Globus pallidus (tissue), 1 donor: ENCODE results near the gene IRF2.

Experiments
- DNase-seq: peaks from one replicate; pipeline ENCODE4 v3.0.0-alpha.2; 2015; ENCODE audit warnings: low spot score

Gene IRF2

DNA sequence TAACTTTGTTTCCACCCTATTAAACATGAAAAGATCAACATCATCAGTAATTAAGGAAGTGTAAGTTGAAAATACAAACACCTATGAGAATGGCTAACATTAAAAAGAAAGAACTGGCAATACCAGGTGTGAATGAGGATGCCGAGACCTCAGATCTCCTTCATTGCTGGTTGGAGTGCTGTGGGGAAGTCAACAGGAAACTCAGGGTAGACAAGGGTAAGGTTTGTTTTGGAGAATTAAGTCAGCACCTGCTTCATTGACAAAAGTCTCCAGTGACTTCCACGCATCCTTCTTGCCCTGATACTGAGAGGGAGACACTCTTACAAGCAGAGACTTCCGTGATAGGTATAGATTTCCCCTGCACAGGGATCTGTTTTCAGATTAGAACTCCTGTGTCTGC, 106.1 kb downstream of the IRF2 start:
- DNase-seq = no peak

DNA sequence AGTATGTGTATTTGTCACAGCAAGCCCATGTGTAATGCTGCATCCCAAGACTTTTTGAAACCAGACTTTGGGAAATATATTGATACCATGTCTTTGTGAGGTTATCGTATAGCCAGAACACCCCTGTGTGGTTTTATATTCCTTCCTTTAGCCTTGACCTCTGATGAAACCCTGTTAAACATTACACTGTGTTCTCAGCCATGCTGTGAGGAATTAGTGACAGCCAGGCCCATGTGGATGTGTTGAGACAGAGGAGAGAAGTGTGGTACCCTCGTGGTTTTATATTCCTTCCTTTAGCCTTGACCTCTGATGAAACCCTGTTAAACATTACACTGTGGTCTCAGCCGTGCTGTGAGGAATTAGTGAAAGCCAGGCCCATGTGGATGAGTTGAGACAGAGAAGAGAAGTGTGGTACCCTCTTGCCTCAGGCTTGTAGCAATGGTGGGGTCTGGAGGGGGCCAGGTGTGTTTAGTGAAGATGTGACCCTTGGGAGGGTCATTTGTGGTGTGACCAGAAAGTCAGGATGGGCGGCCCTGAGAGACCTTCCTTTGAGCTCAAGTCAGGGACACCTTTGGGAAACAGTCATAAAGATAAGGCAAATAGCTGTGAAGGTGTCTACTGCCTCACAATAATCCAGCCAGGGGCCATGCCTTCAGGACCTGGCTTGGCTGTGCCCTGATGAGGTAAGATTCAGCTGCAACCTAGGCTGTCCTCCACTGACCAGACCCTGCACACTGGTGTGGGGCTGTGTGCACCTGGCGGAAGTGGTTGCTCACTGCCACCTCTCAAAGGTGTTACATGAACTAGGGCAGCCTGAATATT, 110.0 kb downstream of the IRF2 start:
- no peak for DNase-seq

DNA sequence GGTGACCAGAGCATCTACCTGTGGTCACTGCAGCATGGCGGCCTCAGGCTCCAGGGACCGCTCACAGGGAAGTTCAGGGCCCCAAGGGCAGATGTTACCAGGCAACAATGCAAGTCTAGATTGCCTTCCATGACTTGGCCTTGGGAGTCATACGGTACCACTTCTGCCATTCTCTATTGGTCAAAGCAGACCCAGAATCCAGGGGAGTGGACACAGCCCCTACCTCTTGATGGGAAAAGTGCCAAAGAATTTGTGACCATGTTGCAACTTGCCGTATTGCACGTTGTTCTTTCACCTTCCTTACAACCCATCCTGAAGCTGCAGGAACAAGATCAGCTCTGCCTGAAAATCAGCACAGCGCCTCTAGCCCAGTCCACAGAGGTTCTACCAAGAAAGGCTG, 111.1 kb downstream of the IRF2 start:
- no peak for DNase-seq

DNA sequence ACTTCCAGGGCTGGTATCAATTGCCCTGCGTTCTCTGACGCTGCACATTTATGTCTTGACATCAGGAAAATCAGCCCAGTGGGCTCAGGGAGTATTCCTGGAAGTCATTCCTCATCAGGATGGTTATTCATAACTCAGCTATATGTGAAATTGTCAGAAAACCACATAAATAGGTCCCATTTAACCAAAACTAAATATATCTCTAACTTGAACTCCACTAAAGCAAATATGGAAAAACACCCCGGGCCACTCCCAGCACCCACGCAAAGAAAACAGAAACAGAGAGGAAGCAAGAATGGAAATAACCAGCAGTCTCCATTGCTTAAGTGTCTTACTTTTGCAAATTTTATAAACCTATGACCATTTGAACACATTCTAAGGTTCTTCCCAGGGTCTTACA, 112.0 kb downstream of the IRF2 start:
- DNase-seq = no peak

DNA sequence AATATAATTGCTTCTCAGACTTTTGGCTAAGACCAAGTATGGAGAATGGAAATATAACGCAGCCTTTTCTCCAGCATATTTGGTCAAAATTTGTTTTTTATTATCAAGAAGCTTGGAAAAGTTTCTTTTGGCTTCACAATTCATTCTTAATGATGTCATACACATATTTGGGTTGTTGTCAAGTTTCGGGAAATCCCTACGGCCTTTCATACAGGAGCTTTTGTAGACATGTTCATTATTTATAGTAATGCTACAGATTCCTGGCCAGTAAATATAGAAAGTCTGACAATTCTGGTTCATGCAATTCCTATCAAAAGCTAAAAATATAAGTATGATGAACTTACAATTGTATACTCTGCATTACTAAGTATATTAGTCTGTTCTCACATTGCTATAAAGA, 112.9 kb downstream of the IRF2 start:
- DNase-seq = no peak

DNA sequence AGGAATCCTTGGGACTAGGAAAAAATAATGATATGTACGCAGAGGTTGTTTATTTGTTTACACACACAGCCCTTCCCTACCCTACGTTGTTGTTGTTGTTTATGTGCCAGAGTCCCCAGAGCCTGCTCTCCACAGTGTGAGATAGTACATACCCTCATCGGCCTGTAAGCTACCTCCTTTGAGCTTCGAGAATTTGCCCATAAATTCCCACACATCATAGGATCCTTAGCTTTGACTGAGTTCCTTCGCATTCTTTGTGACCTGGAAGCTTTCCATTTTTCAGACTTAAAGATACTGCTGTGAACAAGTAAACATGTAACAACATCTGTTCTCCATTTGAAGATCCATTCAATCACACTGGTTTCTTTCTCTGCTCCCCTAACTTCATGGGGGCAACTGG, 114.5 kb downstream of the IRF2 start:
- no peak for DNase-seq

DNA sequence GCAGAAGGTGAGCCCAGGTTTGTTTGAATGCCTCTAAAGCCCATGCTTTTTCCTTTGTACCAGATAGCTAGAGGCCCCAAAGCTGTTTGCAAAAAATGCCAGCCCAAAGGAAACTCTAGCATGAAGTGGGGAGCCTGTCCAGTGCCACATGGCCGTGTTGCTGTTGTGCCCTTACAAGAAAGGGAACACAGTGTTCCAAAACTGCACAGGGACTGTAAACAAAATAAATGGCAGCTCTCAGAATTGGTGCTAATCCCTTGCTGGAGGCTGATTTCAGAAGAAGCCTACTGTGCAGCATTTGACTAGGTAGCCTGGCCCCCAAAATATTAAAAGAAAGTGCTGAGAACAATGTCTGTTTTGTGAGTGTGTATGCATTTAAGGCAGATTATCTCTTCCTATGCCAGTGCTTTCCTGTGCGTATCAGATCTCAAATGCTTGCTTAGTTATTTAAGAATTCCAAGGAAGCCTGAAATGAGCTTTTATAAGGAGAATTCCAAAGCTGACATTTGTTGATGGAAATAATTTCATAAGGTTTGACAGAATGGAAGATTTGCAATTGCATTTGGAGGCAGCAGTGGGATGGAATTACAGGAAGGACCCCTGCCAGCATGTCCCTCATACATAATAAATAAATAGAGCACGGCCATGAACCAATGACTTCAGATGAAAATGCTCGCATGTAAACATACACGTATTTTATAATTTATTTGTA, 115.7 kb downstream of the IRF2 start:
- DNase-seq = no peak

DNA sequence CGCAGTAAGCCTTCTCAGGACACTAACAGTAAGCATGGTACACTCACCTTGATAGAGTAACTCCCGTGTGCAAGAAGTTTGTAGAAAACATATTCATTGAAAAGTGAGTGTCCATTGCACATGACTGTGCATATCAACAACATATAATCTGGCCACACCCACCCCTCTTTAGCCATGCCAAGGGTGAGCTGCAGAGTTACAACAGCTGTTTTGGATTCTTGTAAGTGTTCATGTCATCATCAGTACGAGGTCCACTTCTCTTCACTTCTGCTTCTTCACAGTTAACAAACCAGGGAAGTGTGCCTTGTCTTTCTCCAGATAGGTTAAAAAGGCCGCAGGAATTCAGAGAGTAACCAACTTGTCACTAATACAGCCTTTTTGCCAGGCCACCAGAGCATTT, 116.6 kb downstream of the IRF2 start:
- no peak for DNase-seq

DNA sequence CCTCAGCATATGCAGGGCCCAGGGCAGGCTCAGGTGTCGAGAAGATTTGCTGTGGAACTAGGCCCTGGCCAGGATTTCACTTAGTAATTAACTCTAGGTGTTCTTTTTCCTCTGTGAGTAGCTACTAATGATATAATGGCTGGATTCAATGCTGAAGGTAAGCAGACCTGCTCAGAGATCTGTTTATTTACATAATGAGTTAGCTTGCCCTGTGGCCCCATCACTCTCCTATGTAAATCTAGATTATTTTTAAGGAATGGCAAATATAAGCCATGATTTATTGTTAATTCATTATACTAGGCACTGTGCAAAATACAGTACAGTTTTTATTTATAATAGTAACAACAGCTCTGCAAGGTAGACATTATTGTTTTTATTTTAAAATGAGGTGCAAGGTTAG, 117.2 kb downstream of the IRF2 start:
- no peak for DNase-seq

DNA sequence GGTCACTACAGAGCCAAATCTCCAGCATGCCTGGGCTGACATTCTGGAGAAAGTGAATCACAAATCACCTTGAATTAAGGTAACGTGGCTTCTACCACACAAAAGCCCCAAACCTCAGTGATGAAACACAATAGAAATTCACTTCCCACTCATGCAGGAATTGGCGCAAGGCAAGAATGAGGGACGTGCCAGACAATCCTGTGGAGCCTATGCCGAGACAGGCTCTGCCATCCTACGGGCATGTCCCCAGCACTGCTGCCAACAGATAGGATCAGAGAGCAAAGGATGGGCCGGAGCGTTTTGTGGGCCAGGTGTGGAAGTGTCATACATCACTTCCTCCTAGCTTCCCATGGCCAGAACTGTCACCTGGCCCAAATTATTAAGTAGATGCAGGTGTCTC, 118.0 kb downstream of the IRF2 start:
- no peak for DNase-seq

DNA sequence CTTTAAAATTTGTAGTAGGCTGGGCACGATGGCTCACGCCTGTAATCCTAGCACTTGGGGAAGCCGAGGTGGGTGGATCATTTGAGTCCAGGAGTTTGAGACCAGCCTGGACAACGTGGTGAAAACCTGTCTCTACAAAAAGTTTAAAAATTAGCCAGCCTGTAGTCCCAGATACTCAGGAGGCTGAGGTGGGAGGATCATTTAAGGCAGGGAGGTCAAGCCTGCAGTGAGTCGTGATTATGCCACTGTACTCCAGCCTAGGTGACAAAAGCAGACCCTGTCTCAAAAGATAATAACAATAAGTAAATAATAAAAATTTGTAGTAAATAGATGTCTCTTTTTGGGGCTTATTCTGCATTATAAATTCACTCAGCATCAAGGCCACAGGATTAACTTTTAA, 118.5 kb downstream of the IRF2 start:
- no peak for DNase-seq

DNA sequence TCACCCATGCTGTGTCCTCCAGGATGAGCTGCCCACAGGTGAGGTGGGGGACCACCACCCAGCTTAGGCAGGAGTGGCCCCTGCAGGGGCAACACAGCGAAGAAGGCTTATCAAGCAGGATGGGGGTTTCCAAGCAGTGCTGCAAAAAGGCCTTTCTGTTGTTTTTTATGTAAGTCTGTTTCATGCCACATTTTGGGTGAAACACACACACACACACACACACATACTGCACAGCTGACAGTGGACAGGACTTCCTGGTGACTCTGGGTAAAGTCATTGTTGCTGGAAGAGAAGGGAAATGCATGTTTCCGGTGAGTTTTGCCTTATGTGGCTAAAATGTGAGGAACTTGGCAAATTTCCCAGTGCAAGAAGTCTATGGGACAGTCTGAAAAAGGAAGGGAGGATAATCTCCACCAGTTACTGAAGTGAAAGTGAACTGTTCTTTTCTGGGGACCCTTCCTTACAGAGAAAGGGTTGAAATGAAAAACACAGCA, 119.2 kb downstream of the IRF2 start:
- DNase-seq = peak; percentile 76

DNA sequence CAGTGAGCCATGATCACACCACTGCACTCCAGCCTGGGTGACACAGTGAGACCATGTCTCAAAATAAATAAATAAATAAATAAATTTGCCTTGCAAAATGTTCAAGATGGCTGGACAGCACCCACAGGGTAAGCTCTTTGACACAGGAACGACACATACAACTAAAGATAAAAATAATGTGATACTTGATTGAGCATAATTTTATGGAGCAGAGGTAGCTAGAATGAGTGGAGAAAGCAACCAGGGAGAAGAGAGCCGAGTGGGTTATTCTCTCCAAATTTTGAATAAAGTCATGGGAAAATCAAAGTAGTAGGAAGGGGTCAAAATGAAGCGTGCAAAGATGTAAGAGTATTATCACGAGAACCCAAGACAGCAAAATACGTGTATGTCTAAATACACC, 121.5 kb downstream of the IRF2 start:
- DNase-seq = no peak

DNA sequence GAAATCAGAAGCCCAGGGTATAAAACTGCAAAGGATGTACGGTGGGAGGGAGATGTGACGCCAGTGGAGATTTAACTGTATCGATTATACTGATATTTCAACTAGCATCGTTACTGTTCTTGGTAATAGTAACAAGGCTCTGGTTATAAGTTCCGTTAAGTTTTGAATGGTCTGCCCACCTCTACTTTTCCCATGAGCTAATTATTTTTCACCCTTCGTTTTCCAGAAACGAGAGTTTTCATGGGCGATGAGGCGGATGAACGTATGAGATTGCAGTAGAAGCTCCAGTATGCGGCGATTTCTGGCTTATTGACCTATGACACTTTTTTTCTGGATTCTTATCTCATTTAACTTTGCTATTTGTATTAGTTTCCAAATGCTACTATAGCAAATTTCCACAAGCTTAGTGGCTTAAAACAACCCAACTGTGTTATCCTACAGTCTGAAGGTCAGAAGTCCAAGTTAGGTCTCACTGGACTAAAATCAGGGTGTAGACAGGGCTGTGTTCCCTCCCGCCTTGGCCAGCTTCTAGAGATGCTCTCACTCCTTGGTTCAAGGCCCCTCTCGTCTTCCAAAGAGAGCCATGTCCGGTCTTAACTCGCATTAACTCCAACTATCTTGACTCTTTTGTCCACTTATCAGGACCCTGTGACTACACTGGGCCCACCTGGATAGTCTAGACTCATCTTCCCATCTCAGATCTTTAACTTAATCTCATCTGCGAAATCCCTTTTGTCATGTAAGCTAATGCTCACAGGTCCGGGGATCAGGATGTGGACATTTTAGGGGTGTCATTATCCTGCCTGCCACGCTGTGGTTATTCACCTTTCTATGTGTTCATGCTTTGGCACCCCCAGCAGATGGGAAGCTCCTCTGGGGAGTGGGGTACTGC, 122.5 kb downstream of the IRF2 start:
- DNase-seq = no peak

DNA sequence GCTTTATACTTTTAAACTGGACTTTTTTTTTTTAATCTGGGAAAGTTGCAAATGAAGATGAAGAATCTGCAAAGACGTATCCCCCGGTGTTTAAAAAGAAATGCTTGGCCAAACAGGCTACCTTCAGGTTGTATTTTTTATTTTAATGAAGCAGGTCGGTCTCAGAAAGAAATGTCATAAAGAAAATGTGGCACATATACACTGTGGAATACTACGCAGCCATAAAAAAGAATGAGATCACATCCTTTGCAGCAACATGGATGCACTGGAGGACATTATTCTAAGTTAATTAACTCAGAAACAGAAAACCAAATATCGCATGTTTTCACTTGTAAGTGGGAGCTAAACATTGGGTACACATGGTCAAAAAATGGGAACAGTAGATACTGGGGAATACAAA, 123.4 kb downstream of the IRF2 start:
- no peak for DNase-seq

DNA sequence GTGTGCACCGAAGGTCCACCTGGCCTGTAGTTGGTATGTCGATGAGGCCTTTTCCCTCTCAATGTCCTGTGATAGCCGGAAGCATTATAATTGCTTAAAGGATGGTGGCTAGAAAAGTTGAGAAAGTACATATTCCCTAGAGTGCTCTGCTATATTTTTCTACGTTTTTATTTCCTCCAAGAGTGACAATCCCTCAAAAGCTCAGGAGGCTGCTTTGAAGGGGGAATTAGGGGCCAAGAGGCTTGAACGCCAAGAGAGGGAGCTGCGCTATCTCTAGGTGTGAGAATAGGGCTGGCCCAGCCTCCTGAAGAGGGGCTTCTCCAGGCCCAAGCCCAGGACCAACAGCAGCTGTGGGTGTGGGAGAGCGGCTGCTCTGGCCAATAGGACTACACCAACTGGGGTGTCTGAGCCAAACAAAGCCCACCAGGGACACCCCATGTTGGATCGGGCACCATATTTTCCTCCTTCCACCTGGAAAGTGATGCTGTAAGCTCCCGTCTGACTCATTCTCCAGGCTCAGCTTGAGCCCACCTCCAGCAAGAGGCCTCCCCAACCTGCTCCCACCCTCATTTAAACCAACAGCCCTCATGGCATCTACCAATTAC, 124.0 kb downstream of the IRF2 start:
- DNase-seq = no peak

DNA sequence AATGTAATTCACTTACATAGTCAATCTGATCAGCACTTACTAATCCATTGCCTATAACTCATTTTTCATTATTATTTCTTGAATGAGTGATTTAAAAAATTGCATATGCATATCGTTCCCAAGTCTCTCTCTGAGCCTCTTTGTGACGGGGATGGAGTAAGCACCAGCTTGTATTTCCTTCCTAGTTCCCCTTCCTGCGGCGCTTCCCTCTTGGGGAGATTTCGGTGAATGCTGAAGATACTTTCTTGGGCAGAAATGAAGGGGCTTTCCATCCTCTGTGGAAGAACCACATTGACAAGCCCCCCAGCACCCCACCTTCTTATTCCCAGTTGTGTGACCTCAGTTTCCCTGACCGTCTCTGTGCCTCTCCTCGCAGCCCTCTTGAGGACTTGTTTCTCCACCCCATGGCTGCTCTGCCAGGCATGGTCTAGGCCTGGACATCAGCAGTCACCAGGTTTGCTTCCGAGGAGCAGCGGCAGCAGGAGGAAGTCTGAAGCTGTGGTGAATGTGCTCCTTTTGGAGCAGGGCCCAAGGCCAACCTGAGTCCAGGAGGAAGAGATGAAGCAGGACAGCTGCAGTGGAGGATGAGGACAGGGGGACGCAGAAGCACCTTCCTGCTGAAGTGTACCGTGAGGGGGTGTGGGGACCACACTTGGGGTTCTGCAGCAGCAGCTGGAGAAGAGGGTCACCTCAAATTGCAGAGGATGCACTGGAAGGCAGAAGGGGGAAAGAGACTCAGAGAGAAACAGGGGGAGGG, 124.9 kb downstream of the IRF2 start:
- no peak for DNase-seq

DNA sequence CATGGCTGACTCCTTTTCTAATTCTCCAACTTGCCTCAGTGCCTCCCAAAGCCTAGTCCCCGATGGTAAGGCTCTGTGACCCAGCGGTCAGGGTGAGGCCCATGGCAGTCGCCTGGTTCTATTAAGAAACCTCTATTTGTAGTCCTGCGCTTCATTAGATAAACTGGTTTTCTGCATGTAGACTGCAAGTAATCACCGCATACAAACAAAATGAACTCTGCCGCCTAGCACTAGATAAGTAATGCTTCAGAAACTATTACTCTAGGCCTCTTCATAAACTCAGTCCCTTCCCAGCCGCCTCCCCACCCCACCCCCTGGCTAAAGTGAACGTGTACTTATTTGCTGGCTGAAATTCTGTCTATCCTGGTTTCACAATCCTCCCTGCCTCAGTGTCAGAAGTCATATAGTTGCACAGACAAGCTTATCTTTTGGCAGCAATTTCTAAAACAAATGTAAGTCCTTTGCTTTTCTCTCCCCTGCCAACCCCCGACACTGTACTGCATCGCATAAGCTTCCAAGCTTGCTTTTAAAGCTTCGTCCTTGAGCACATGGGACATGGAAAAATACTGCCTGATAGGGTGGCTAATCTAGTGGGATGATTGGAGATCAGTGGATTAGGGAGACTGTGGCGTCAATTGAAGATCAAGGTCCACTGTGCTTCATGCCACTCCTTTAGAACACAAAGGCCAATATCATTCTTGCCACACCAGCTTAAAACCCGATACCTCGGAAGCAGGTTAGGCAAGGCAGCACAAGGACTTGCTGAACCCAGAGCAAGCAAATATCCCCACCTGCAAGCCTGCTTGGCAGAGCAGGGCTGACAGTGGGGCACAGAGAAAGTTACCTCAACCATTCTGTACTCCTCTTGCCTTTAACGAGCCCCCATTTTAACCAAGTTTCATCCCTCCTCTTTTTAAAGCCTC, 125.8 kb downstream of the IRF2 start:
- no peak for DNase-seq

DNA sequence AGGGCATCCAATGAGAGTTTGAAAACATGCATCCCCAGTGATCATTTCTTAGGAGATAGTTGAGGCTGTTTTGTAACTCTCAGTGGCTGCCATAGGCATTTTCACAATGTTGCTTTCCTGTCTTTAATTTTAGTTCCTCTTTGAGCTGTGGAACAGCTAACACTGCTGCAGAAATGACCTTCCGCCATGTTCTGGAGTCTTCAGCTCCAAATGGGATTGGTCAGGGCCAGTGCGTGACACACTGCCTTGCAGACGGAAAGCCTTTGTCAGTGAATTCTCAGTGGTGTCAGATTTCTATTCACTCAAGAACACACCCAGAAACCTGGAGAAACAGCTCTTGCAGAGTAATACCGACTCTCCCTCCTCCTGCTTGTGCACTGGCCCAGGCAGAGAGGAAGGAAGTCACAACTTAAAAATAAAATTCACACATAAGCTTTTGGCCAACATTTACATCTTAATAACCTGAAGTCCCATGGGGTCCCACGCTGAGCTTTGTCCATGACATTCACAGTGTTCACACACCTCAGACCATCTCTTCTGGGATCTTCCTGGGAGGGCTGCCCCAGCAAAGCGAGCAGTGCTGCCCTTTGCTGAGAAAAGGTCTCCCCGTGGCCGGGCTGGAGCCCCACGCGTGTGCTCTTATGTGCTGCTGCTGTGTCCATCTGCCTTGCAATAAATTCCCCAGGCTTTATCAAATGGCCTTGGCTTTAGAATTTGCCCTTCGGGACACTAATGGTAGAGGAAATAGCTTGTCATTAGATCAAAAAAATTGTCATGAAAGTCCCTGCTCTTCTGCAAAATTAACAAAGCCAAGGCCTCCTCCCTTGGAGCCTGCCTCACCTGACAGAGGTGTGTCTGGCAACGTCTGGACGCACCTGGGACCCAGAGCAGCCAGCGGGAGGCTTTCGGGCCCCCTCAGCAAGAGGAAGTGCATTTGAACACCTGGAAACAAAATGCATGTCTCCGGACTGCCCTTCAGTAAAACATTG, 126.8 kb downstream of the IRF2 start:
- DNase-seq = peak; percentile 38
